Activated CD4-positive, alpha-beta T cell treated with anti-CD3 and anti-CD28 coated beads for 1 hour (primary cell): ENCODE data around the gene PTPRN2.

Experiments used
- DNase-seq: peaks from one replicate; pipeline ENCODE4 v3.0.0-alpha.2; 2020

PTPRN2 gene

GRCh38 chr7:158097453-158098124 is 490.0 kb downstream of the PTPRN2 start:
- no peak for DNase-seq

- DNase-seq: no peak
Measured at GRCh38 chr7:158097106-158097452, 490.5 kb downstream of the PTPRN2 start.

DNA sequence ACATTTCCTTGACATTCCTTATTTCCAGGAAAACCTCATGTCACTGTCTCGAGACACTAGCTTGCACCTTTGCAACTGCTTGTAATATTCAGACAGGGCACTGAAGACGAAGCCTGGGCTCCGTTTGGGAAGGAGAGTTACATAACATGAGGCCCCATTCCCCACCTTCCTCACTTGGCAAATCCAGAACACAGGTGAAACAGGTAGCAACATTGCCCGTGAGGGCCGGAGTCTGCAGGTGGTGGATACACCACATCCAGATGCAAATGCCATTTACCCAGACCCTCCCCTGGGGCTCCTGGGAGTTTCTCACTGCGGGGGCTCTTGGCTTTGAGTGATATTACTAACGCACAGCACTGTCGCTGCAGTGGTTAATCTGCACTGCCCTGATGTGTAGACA is 491.0 kb downstream of the PTPRN2 start:
- no peak for DNase-seq

- DNase-seq: no peak
Measured at GRCh38 chr7:158094671-158095226, 492.9 kb downstream of the PTPRN2 start.

DNA sequence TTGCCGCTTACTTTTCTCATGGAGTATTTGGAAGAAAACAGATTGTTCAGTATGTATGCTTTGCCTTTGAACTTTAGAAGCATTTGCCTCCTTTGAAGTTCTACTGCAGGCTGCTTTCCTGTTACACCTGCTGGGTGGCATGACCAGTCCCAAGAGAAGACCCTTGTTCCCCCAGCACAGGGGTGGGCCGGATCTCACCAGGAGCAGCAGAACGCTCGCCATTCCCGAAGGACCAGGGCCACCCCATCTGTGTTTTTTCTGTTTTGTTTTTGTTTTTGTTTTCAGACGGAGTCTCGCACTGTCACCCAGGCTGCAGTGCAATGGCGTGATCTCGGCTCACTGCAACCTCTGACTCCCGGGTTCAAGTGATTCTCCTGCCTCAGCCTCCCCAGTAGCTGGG is 493.6 kb downstream of the PTPRN2 start:
- no peak for DNase-seq

DNA sequence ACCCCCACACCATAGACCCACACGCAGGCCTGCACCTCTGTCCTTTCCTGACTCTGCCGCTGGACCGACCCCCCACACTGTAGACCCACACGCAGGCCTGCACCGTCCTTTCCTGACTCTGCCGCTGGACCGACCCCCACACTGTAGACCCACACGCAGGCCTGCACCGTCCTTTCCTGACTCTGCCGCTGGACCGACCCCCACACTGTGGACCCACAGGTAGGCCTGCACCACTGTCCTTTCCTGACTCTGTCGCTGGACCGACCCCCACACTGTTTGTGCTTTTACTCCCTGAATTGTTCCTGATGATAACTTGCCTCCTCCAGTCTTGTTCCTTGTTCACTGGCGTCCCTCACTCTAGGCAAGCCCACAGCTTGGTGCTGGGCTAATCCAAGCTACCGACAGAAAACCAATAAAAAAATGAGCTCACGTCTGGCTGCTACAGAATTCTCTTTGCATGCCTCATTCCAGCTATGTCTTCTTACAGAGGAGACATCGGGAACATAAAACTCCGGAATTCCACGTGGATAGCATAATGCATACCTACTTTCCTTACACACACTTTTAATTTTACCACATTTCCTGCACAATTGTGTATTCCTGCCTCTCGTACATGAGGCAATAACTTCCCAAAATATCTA is 494.3 kb downstream of the PTPRN2 start:
- DNase-seq: no peak

DNA sequence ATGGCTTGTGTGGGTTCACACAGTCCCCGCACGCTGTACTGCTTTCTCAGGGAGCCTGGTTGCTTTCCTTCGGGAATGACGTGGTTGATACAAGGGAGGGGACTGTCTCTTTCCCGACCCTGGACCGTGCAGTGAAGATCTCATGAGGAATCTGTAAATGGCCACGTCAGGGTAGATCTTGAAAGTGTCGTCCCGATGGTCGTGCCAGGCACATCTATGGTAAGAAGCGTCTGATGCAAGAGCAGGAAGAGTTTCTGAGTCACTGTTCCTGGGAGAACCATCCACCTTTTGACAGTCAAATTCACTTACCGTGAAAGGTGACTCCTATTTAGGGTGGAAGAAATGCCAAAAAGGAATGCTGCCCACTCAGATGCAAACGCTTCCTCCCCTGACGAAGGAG is 500.4 kb downstream of the PTPRN2 start:
- no peak for DNase-seq

- DNase-seq: no peak
Measured at GRCh38 chr7:158085741-158086695, 501.6 kb downstream of the PTPRN2 start.

- DNase-seq: no peak
Measured at GRCh38 chr7:158084555-158084954, 503.1 kb downstream of the PTPRN2 start.

DNA sequence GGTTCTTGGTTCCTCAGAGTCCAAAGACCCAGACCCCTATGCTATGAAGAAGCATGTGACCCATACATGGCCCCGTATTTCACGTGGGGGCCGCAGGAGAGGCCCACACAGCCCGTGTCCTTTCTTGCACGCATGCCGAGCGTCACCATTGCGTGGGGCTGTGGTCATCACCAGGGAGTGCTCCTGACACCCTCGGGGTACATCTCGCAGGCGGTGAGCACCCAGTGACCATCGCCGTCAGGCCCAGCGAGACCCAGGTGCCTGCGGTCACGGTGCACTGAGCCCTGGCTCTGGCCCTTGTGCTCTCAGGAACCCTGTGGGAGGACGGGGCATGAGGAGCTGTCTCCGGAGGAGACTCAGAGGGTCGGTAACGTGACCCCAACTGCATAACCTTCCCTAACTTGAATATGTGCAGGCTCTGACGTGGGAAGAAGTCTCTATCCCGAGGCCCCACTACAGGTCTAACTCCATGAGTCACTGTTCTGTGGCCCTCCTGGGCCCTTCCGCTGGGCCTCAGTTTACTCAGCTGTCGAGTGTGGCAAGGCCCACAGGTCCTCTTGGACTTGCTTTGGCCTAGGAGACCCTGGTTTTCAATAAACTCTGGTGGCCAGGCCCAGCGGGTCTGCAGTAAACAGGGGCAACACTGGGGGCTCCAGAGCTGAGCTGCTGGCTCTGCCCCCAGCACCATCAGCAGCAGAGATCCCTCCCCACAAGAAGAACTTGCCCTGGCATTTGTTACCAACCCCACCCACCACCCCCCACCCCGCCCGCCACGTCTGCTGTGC is 503.9 kb downstream of the PTPRN2 start:
- DNase-seq: no peak

GRCh38 chr7:158082761-158083160 is 504.9 kb downstream of the PTPRN2 start:
- DNase-seq: no peak

GRCh38 chr7:158080899-158081445 is 506.7 kb downstream of the PTPRN2 start:
- no peak for DNase-seq

DNA sequence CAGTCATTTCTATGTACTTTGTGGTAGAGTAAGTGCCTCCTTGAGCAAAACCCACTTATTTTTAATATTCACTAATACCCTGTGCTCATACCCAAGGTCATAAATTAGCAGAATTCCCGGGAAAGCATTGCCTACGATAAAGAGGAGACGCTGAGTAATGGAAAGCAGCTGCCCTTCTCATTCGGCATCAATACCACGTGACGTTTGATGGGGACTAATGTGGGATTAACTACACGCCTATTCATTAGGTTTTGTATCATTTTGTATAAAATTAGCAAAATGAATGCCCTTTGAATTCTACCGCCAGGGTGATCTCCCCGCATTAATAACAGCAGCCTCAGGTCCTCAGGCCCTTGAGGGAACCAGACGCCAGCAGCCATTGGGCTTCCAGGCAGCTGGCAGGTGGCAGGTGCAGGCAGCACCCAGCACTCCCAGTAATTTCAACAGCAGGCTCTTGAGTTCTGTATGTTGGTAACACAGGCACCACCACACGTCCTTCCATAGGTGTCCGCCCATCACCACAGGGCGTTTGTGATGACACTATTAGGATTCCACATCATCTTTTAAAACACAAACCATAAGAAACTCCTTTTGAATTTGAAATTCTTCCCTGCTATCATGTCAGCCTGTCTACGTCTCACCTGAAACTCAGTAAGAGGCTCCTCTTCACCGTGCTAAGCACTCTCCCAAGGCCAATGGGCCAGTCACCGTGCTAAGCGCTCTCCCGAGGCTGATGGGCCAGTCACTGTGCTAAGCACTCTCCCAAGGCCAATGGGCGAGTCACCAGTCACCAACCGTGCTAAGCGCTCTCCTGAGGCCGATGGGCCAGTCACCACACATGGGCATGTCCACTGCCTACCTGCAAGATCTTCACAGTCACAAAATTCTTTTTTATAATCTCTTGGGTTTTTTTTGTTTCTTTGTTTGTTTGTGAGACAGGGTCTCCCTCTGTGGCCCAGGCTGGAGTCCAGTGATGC is 509.4 kb downstream of the PTPRN2 start:
- DNase-seq: no peak

- DNase-seq: no peak
Measured at GRCh38 chr7:158077151-158077840, 510.3 kb downstream of the PTPRN2 start.

GRCh38 chr7:158076656-158077055 is 511.0 kb downstream of the PTPRN2 start:
- no peak for DNase-seq

GRCh38 chr7:158076215-158076614 is 511.4 kb downstream of the PTPRN2 start:
- no peak for DNase-seq

DNA sequence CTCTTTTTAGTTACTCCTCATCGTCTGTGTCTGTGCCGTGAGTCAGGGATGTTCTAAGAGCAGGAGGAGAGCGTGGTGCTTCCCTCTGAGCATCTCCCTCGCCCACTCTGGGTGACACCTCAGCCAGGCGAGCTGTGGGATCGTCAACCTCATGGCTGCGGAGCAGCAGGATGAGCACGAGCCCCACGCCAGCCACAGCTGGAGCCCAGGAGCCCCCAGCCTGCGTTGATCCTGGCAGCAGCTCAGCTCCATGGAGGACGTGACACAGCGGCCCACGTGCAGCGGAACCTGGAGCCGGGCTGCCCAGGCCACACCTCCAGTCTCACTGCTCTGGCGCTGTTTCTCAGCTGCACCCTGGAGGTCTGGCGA is 512.0 kb downstream of the PTPRN2 start:
- DNase-seq: no peak

DNA sequence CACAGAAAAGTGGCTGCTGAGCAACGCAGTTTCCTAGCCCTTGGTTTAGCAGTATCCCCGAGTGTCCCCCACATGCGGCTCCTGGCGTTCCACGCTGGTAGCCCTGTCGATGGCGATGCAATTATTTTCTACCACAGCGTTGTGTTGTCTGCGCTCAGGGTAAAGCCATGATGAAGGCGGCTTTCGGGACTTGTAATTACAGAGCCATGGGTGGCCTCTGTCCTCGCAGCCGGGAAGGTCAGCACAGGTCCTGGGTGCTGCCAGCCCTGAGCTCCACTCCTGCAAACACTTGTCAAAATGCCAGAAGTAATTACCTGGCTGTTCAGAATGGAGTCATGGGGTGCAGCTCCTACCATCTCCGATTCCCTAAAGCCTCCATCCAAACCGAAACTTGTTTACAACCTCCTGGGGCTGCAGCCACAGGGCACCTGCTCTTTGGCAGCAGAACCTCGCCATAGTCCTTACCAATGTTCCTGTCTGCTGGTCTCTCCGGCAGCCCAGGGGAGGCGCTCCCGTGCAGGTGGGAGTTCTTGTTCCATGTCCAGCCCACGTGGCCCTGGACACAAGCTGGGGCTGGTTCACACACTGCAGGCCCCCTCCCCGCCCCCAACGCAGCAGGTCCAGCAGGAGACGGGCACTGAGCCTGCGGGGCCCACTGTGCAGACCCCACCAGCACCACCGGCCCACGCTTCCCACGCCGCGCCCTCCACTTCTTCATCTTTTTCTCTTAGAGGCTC is 512.6 kb downstream of the PTPRN2 start:
- no peak for DNase-seq
